Gastrocnemius medialis (tissue), 4 donors: ENCODE results near the gene NEXN.

ENCODE experiments used
- CTCF ChIP-seq, 5 experiments: fragments of 450-650 bp in 3 of 5; fragments of 200-600 bp in 2 of 5; sonication (generic) in 2 of 5; IDR thresholded peaks in 4 of 5; conservative IDR thresholded peaks in 1 of 5; 1 replicate in 4 of 5; 2 replicates in 1 of 5; pipeline ENCODE4 v1.5.1; 2016 to 2019; ENCODE audit warnings: antibody characterized with exemption in 5 of 5, mild to moderate bottlenecking in 3 of 5, moderate library complexity in 3 of 5
- POLR2A ChIP-seq, 2 donors: fragments of 450-650 bp; IDR thresholded peaks; one replicate each; pipeline ENCODE4 v1.6.1; 2017; ENCODE audit warnings: antibody characterized with exemption in 2 of 2, mild to moderate bottlenecking in 2 of 2, moderate library complexity in 2 of 2

DNA sequence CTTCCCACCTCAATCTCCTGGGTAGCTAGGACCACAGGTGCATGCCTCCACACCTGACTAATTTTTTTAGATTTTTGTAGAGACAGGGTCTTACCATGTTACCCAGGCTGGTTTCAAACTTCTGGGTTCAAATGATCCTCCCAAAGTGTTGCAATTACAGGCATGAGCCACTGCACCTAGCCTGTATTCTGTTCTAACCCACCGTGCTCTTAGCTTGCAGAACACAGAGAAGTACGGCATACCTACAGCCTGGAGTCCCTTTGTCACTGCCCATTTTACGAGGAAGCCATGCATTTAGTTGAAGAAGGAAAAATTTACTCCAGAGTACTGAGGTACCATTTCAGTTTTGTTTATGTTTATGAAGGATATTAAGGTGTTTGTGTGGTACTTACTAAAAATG lies 29.7 kb upstream of the NEXN start:
- TF ChIP-seq POLR2A (IDR thresholded peaks at IDR 0.05) (no peak), CTCF (IDR thresholded peaks at IDR 0.05 in 4 of 5, conservative IDR thresholded peaks at IDR 0.05 in 1 of 5) (no peak)
